ENCODE results near the gene KCTD16. TPM values are rescaled to one million over a fixed set of nuclear protein-coding genes. Genes with fewer than 3 reads are reported as not detected.

Gene KCTD16
- total and polyA plus RNA-seq, 8 donors, result 0.18 to 0.73 (median 0.35) TPM

DNA sequence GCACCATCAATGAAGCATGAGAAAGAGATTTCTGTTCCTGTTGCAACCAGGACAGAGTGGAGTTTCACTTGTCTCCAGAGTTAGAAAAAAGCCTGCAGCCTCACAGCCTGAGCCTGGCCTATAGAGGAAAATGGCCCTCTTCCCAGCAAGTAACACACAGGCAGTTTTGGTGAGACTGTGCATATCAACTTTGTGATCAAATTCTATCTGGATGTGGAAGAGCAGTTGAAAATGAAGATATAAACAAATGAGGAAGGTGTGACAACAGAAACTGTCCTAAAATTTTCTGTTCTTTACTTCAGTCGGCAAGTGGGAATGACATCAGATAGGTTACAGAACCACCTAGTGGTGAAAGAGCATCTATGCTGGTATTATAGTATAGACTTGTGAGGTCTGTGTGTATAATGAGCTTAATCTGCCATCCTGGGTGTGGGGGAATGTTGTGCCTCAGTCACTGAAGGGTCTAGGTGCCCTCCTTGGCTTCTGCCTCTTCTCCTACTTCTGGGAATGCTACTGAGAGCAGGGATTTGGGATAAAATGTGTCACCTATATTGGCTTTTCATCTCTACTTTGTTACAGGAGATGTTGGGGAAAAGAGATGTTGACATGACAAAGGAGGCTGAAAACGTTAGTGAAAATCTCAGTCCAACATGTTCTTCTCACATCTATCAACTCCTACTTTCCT is 28.4 kb upstream of the KCTD16 start:
- ATAC-seq, result peak; percentile 88
- intact Hi-C loops (cut with DNase I), result no loop called here
- Histone ChIP-seq H3K27me3 (no peaks in the 10 kb centered on the region), H3K4me3 (no peak overlapping the region), H3K4me1 (peaks cover 0 to 9% of the 10 kb centered on the region in 2 donors), H3K9me3 (no peaks in the 10 kb centered on the region), H3K36me3 (no peaks in the 10 kb centered on the region), H3K27ac (no peak overlapping the region)
- TF ChIP-seq, protein P1, sequence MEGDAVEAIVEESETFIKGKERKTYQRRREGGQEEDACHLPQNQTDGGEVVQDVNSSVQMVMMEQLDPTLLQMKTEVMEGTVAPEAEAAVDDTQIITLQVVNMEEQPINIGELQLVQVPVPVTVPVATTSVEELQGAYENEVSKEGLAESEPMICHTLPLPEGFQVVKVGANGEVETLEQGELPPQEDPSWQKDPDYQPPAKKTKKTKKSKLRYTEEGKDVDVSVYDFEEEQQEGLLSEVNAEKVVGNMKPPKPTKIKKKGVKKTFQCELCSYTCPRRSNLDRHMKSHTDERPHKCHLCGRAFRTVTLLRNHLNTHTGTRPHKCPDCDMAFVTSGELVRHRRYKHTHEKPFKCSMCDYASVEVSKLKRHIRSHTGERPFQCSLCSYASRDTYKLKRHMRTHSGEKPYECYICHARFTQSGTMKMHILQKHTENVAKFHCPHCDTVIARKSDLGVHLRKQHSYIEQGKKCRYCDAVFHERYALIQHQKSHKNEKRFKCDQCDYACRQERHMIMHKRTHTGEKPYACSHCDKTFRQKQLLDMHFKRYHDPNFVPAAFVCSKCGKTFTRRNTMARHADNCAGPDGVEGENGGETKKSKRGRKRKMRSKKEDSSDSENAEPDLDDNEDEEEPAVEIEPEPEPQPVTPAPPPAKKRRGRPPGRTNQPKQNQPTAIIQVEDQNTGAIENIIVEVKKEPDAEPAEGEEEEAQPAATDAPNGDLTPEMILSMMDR (IDR thresholded peaks at IDR 0.05), result peak; percentile 40 to 58
- peak in 2 of 4 donors; percentile 29 to 41 for DNase-seq

DNA sequence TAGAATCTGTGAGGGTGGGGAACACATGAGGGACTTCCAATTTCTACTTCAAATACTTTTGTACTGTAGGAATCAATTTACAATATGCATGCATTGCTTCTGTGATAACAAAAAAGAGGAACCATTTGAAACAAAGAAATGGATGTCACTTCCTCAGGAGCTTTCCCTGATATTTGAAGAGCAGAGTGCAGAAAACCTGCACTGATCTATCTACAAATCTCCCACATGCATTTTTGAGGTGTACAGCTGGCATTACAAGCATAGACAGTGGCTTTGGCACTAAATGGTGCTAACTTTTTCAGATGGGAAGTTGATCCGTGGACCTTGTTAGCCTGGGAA is 27.9 kb upstream of the KCTD16 start:
- no peak overlapping the region for H3K27ac ChIP-seq
- DNase-seq, result no peak
- no peak overlapping the region for H3K4me3 ChIP-seq
- no peaks in the 10 kb centered on the region for H3K36me3 ChIP-seq
- TF ChIP-seq, protein P1 (IDR thresholded peaks at IDR 0.05), result no peak
- intact Hi-C loops (cut with DNase I), result no loop called here
- peaks cover 0 to 9% of the 10 kb centered on the region in 2 donors for H3K4me1 ChIP-seq
- H3K27me3 ChIP-seq, result no peaks in the 10 kb centered on the region
- no peak for ATAC-seq
- H3K9me3 ChIP-seq, result no peaks in the 10 kb centered on the region

DNA sequence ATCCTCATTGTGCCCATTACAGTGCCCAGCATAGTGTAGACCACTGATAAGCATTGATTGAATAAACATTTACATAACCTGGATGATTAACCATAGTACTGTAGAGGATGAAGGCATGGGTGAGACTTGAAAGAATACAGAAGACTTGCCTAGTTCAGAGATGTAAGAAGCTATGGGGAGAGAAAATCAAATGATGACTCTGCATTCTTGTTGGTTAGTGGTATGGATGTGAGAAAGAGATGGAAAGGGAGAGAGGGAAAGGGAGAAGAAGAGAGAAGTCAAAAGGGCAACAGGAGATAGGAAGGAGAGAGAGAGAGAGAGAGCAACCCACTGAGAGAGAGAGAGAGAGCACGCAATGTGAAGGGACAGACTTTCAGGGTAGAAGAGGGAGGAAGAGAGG is 27.0 kb upstream of the KCTD16 start:
- DNase-seq, result no peak
- ATAC-seq, result no peak
- Histone ChIP-seq H3K9me3 (no peaks in the 10 kb centered on the region), H3K36me3 (no peaks in the 10 kb centered on the region), H3K4me1 (peaks cover 0 to 9% of the 10 kb centered on the region in 2 donors), H3K27me3 (no peaks in the 10 kb centered on the region), H3K4me3 (no peak overlapping the region), H3K27ac (no peak overlapping the region)
- intact Hi-C loops (cut with DNase I), result no loop called here
- TF ChIP-seq, protein P1 (IDR thresholded peaks at IDR 0.05), result no peak

DNA sequence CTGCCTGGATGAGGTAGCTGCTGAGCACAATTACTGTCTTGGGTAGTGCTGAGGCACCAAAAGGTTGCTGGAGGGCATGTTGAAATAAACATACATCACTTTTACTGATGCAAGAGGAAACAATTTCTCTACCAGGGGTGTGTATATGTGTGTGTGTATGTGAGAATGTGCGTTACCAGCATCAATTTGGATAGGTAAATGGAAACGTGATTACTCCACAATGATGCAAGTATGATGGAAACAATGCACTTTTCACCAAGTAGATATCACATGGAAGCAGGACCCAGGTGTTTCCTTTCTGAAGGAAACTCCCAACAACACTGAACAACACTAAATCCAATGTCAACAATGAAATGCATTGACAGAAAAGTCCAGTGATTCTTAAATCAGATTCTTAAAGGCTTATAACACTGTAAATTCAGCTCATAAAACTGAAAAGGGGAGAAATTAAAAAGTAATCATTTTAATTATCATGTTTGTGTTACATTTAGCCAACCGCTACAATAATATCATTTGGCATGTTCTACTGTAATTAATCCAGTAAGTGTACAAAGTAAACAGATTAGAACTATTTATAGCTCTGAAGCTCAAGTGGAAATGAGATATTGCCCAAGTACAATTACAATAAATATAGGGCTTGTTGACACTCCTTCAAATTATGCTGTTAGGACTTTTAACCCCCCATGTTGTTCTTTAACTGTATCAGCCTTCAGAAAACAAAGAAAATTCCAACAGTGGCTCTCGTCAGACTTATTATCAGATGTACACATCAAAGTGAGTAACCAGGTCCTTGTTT is 25.5 kb upstream of the KCTD16 start:
- ATAC-seq, result no peak

DNA sequence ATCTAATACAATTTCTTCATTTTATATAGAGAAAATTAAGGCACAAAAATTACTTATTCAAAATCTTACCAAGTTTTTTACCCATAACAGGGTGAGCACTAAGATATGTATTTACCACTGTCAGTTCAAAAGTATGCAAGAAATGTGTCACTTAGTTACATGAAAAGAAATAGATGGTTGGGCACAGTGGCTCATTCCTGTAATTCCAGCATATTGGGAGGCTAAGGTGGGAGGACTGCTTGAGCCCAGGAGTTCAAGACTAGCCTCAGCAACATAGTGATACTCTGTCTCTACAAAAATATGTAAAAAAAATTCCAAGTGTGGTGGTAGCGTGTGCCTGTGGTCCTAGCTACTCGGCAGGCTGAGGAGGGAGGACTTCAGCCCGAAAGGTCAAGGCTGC is 19.6 kb upstream of the KCTD16 start:
- no peak overlapping the region for H3K27ac ChIP-seq
- intact Hi-C loops (cut with DNase I), result no loop called here
- TF ChIP-seq, protein P1 (IDR thresholded peaks at IDR 0.05), result no peak
- no peaks in the 10 kb centered on the region for H3K4me1 ChIP-seq
- no peaks in the 10 kb centered on the region for H3K36me3 ChIP-seq
- ATAC-seq, result no peak
- H3K27me3 ChIP-seq, result no peaks in the 10 kb centered on the region
- no peak for DNase-seq
- no peaks in the 10 kb centered on the region for H3K9me3 ChIP-seq
- no peak overlapping the region for H3K4me3 ChIP-seq

More for the DNA sequence above, 25.5 kb upstream of the KCTD16 start:
- no peaks in the 10 kb centered on the region for H3K27me3 ChIP-seq
- DNase-seq, result peak in 1 of 4 donors; percentile 33
- H3K4me1 ChIP-seq, result peaks cover 0 to 9% of the 10 kb centered on the region in 2 donors
- no peak overlapping the region for H3K27ac ChIP-seq
- intact Hi-C loops (cut with DNase I), result no loop called here
- H3K4me3 ChIP-seq, result no peak overlapping the region
- TF ChIP-seq, protein P1 (IDR thresholded peaks at IDR 0.05), result no peak
- no peaks in the 10 kb centered on the region for H3K9me3 ChIP-seq
- H3K36me3 ChIP-seq, result no peaks in the 10 kb centered on the region
